AG09319 (cell line): ENCODE results near the gene DCAF12.

Experiments
- DNase-seq: peaks from one replicate; pipeline ENCODE4 v3.0.0-alpha.2; 2010; ENCODE audit warnings: low read depth; ENCODE audit errors: extremely low read depth
- TF ChIP-seq, protein P1 (sequence below): IDR thresholded peaks from 2 replicates; pipeline ENCODE4 v1.5.1; 2011; ENCODE audit warnings: low read depth, mild to moderate bottlenecking, inconsistent platforms, low read length, moderate library complexity

DCAF12 gene

DNA sequence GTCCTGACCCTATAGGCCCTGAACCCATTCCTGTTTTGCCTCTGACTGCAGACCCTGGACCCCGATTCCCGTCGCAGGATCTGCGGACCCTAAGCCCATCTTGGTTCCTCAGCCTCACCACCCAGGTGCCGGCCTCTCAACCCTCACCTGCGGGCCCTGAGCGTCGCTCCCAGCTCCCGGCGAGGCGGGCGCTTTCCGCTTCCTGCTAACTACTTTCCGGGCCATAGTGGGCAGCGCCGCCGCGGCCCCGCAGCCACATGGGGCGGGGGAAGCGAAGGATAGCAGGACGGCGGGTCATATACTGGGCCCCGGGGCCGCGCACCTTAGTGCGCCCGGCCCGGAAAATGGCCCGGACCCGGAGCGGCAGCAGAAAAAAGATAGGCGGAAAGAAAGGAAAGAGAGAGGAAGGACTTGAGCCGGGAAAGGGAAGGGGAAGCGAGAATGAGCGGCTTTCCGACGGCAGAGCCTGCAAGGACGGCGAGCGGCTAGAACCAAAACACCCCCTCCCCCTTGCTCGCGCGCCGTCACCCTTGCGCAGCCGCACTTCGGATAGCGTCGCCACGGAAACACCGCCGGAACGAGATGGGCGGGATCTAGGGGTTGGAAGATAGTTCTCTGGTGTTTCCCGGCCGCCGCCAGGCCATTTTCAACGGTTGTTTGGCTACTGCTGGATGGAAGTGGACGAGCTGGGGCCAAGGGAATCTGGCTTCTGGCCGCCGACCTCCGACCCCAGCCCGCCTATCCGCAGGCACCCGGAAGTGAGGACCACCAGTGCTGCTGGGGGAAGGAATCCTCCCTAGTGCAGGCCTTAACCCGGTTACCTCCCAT is at the start of gene DCAF12:
Gene DCAF12 (minus strand): TSS at position 492 of the 828 bp plus-strand sequence. CDS start 267 bp downstream, at position 225.
- TF ChIP-seq, protein P1, sequence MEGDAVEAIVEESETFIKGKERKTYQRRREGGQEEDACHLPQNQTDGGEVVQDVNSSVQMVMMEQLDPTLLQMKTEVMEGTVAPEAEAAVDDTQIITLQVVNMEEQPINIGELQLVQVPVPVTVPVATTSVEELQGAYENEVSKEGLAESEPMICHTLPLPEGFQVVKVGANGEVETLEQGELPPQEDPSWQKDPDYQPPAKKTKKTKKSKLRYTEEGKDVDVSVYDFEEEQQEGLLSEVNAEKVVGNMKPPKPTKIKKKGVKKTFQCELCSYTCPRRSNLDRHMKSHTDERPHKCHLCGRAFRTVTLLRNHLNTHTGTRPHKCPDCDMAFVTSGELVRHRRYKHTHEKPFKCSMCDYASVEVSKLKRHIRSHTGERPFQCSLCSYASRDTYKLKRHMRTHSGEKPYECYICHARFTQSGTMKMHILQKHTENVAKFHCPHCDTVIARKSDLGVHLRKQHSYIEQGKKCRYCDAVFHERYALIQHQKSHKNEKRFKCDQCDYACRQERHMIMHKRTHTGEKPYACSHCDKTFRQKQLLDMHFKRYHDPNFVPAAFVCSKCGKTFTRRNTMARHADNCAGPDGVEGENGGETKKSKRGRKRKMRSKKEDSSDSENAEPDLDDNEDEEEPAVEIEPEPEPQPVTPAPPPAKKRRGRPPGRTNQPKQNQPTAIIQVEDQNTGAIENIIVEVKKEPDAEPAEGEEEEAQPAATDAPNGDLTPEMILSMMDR, result no peak; the same call in 1 of the 2 replicates
- DNase-seq, result peak; percentile 62

DNA sequence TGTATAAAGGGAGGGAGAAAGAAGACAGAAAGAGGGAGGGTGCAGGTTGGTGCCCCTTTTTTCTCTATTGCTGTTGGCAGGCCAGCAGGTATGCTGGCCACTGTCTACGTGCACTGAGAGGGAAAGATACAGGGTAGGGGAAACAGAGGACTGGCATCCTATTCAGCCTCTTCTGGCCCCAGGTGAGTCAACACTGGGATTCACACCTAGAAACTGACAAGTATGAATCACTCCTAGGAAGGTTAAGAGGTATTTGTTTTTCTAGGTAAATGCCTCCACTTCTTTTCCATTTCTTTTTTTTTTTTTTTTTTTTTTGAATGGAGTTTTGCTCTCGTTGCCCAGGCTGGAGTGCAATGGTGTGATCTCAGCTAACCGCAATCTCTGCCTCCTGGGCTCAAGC is 49.6 kb upstream of the DCAF12 start:
- no peak for DNase-seq
- TF ChIP-seq, protein P1, result no peak

DNA sequence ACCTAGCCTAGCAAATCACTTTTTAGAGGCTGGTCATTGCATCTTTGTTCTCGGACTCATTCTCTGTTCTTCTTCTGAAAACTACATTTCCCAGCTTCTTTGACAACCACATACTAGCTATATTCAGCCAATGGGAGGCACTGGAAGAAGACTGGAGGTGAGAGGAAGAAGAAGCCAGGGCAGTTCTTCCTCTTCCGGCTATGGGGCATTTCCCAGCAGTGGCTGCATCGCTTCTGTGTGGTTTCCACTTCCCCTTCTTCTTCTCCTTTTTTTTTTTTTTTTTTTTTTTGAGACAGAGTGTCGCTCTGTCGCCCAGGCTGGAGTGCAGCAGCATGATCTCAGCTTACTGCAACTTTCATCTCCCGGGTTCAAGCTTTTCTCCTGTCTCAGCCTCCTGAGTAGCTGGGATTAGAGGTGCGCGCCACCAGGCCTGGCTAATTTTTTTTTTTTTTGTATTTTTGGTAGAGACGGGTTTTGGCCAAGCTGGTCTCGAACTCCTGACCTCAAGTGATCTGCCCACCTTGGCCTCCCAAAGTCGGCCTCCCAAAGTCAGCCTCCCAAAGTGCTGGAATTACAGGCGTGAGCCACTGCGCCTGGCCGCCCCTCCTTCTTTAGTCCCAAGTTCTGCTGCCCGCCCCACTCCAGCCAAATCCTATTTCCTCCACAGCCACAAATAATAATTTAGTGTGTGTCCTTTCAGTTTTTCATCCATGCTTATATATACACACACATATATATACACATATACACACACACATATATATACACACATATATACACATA is 45.4 kb upstream of the DCAF12 start:
- no peak for DNase-seq
- TF ChIP-seq, protein P1, result no peak

DNA sequence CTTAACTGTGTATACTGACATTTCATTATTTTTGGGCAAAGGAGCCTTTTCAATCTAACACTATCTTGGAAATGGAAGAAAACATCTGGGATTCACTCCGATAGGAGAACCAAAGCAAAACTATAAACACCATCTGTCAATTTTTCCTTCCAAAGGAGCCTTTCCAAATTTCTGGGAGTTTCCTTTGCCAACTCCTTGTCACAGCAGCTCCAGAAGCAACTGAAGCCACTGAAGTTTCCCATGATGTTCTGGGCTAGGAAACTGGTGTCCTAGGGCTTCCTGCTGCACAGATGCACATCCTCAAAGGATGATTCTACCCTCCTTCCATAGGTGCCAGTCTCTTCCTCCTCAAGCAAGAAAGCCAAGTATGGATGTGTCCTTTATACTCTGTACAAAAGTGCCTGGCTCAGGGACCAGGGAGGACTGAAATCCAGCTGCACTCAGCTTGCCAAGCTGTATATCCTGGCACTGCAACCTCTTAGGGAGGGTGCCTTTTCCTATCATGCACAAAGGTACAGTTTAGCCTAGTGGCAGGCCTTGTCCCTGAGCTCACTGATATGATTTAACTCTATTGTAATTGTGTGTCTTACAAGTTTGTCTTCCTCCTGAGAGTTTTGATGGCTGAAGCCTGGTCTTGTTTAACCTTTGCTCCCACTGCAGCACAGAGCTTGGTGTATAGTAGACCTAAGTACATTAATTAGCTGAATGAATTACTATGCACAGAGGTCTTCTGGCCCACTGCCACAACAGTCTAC is 43.9 kb upstream of the DCAF12 start:
- DNase-seq, result no peak
- TF ChIP-seq, protein P1, result no peak

DNA sequence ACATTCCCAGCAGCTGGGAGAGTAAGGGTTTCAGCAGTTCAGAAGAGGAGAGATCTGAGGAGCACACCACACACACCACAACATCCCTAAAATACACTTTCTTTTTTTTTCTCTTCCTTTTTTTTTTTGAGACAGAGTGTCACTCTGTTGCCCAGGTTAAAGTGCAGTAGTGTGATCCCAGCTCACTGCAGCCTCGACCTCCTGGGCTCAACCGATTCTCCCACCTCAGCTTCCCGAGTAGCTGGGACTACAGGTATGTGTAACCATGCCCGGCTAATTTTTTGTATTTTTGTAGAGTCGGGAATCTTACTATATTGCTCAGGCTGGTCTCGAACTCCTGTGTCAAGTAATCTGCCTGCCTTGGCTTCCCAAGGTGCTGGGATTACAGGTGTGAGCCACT is 42.6 kb upstream of the DCAF12 start:
- no peak for DNase-seq
- TF ChIP-seq, protein P1, result no peak

DNA sequence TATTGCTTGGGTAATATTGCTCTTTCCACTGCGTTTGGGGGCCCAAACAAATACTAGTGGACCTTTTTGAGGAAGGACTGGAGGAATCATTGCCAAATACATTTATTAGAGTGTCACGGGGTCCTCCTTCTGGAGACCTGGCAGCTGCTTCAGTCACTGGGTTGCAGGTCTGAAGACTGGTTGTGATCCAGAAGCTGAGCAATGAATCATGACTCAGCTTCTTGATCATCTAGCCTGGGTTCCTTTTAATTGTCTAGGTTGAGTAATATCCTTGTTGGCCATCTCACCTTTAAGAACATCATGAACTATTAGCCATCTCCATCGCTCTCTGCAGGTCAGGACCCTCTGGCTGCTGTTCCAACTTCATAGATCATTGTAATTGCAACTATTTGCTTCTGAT is 36.9 kb upstream of the DCAF12 start:
- no peak for DNase-seq
- TF ChIP-seq, protein P1, result no peak
